Transverse colon (tissue), 4 donors: ENCODE measurements around the gene KIF14.
"Not testable (repeated sequence)": the region's sequence is repeated elsewhere in the genome, so short reads cannot be mapped to it uniquely, and the experiment has no call there.

ENCODE experiments used
- POLR2AphosphoS5 ChIP-seq, 3 donors: sonication (generic); formaldehyde crosslinking; IDR thresholded peaks; one replicate each; pipeline ENCODE4 v1.6.1; 2016; ENCODE audit warnings: antibody characterized with exemption in 3 of 3
- TF ChIP-seq, protein P1 (sequence below), 5 experiments: fragments of 200-600 bp in 3 of 5; fragments of 450-650 bp in 2 of 5; sonication (generic) in 3 of 5; IDR thresholded peaks; 1 replicate in 2 of 5; 2 replicates in 3 of 5; pipeline ENCODE4 v1.5.1; 2016 to 2017; ENCODE audit warnings: antibody characterized with exemption in 5 of 5, inconsistent platforms in 3 of 5, mild to moderate bottlenecking in 2 of 5, moderate library complexity in 1 of 5

DNA sequence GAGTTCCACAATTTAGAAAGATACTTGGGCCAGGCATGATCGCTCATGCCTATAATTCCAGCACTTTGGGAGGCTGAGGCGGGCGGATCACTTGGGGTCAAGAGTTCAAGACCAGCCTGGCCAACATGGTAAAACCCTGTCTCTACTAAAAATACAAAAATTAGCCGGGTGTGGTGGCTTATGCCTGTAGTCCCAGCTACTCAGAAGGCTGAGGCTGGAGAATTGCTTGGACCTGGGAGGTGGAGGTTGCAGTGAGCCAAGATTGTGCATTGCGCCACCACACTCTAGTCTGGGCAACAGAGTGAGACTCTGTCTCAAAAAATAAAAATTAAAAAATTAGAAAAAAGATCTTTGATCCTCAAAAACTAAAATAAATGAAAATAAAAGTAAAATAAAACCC, 96.0 kb downstream of the KIF14 start:
- TF ChIP-seq, protein P1, sequence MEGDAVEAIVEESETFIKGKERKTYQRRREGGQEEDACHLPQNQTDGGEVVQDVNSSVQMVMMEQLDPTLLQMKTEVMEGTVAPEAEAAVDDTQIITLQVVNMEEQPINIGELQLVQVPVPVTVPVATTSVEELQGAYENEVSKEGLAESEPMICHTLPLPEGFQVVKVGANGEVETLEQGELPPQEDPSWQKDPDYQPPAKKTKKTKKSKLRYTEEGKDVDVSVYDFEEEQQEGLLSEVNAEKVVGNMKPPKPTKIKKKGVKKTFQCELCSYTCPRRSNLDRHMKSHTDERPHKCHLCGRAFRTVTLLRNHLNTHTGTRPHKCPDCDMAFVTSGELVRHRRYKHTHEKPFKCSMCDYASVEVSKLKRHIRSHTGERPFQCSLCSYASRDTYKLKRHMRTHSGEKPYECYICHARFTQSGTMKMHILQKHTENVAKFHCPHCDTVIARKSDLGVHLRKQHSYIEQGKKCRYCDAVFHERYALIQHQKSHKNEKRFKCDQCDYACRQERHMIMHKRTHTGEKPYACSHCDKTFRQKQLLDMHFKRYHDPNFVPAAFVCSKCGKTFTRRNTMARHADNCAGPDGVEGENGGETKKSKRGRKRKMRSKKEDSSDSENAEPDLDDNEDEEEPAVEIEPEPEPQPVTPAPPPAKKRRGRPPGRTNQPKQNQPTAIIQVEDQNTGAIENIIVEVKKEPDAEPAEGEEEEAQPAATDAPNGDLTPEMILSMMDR (IDR thresholded peaks at IDR 0.05): not testable (repeated sequence)
- TF ChIP-seq POLR2AphosphoS5 (IDR thresholded peaks at IDR 0.05): not testable (repeated sequence)
